Stimulated activated CD8-positive, alpha-beta memory T cell treated with anti-CD3 and anti-CD28 coated beads, Interleukin-4, amount 100 ng/mL, for 24 hours (primary cell): Measurements from ENCODE around the gene IGFLR1.

Experiments used
- DNase-seq: peaks from one replicate; pipeline ENCODE4 v3.0.0-alpha.2; 2020; ENCODE audit warnings: low read depth

Gene IGFLR1

DNA sequence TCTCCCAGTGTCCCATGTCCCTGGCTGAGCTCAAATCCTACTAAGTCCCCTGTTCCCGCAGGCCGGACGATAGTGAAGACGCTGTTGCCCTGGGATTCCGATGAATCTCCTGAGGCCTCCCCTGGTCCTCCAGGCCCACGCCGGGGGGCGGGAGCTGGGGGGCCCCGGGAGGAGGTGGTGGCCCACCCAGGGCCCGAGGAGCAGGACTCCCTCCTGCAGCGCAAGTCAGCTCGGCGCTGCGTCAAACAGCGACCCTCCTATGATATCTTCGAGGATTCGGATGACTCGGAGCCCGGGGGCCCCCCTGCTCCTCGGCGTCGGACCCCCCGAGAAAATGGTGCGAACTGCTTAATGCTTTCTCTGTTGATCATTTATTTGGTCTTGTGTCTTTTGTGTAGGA lies 18.6 kb downstream of the IGFLR1 start:
- DNase-seq = no peak

DNA sequence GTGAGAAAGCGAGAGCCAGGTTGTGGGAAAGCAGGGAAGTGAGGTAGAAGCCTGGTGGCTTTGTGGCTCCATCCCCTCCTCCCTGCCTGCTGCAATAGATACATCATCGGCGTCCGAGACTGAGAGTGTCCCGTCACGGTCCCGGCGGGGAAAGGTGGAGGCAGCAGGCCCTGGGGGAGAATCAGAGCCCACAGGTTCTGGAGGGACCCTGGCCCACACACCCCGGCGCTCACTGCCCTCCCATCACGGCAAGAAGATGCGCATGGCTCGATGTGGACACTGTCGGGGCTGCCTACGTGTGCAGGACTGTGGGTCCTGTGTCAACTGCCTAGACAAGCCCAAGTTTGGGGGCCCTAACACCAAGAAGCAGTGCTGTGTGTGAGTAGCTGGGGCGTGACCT lies 19.4 kb downstream of the IGFLR1 start:
- DNase-seq = no peak

DNA sequence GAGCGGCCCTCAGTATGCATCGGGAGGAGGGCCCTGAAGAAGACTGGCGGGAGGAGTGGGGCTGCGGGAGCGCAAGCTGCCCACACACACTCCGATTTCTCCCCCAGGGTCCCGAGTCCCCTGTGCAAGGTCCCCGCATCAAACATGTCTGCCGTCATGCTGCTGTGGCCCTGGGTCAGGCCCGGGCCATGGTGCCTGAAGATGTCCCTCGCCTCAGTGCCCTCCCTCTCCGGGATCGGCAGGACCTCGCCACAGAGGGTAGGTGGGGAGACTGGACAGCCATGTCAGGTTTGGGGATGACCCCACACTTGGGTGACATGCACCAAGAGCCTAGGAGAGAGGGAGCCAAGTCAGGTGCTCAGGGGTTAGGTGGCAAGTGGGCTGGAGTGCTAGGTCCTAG lies 19.8 kb downstream of the IGFLR1 start:
- no peak for DNase-seq

DNA sequence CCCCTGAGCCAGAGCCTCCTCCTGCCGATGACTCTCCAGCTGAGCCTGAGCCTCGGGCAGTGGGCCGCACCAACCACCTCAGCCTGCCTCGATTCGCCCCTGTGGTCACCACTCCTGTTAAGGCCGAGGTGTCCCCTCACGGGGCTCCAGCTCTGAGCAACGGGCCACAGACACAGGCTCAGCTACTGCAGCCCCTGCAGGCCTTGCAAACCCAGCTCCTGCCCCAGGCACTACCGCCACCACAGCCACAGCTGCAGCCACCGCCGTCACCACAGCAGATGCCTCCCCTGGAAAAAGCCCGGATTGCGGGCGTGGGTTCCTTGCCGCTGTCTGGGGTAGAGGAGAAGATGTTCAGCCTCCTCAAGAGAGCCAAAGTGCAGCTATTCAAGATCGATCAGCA lies 20.9 kb downstream of the IGFLR1 start:
- no peak for DNase-seq

DNA sequence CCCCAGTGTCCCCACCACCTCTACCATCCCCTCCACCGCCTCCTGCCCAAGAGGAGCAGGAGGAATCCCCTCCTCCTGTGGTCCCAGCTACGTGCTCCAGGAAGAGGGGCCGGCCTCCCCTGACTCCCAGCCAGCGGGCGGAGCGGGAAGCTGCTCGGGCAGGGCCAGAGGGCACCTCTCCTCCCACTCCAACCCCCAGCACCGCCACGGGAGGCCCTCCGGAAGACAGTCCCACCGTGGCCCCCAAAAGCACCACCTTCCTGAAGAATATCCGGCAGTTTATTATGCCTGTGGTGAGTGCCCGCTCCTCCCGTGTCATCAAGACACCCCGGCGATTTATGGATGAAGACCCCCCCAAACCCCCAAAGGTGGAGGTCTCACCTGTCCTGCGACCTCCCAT lies 21.6 kb downstream of the IGFLR1 start:
- no peak for DNase-seq

DNA sequence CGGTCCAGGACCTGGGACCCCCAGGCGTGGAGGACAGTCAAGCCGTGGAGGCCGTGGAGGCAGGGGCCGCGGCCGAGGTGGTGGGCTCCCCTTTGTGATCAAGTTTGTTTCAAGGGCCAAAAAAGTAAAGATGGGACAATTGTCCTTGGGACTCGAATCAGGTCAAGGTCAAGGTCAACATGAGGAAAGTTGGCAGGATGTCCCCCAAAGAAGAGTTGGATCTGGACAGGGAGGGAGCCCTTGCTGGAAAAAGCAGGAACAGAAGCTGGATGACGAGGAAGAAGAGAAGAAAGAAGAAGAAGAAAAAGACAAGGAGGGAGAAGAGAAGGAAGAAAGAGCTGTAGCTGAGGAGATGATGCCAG lies 22.1 kb downstream of the IGFLR1 start:
- no peak for DNase-seq

DNA sequence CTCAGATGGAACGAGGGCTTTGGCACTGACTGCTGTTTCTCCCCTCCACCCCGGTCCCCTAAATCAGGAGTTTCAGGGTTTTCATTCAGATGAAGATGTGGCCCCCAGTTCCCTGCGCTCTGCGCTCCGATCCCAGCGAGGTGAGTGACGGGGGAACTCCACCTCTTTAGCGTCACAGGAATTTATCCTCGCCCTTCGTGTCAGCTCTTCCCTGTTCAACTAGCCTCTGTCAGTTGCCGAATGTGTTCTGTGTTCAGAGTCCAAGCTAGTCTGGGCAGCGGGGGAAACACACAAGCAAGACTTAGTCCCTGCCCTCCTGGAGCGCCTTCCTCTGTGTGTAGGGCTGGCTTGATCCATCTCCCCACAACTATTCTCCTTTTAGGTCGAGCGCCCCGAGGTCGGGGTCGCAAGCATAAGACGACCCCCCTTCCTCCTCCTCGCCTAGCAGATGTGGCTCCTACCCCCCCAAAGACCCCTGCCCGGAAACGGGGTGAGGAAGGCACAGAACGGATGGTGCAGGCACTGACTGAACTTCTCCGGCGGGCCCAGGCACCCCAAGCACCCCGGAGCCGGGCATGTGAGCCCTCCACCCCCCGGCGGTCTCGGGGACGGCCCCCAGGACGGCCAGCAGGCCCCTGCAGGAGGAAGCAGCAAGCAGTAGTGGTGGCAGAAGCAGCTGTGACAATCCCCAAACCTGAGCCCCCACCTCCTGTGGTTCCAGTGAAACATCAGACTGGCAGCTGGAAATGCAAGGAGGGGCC lies 22.7 kb downstream of the IGFLR1 start:
- no peak for DNase-seq

DNA sequence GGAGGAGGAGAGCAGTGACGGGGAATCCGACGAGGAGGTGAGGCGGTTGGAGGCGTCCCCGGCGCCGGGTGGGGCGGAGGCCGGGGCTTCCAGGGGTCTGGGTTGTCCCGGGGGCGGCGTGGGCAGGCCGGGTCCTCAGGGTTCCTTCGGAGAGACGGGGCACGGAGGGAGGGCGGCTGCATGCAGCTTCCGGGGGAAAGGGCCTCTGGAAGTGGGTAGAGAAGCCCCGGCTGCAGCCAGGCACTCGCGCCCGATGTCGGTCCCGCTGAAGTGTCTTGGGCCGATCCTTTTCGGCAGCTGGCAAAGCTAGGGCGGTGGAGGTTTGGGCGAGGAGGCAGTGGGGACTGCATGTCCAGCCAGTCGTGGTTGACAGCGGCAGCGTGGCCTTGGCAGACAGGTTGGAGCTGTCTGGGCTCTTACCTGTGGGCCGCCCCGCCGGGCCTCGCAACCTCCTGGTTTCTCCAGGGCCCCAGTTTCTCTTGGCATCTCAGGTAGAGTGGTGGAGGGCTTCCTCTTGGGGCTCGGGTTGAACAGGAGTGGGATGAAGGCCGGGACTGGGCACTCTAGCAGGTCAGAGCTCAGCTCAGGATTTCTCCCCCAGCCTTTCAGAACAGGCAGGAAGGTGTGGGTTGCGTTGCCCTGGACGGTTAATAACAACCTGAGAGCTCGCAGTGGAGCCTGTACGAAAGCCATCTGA lies 23.8 kb downstream of the IGFLR1 start:
- DNase-seq = peak; percentile 53

DNA sequence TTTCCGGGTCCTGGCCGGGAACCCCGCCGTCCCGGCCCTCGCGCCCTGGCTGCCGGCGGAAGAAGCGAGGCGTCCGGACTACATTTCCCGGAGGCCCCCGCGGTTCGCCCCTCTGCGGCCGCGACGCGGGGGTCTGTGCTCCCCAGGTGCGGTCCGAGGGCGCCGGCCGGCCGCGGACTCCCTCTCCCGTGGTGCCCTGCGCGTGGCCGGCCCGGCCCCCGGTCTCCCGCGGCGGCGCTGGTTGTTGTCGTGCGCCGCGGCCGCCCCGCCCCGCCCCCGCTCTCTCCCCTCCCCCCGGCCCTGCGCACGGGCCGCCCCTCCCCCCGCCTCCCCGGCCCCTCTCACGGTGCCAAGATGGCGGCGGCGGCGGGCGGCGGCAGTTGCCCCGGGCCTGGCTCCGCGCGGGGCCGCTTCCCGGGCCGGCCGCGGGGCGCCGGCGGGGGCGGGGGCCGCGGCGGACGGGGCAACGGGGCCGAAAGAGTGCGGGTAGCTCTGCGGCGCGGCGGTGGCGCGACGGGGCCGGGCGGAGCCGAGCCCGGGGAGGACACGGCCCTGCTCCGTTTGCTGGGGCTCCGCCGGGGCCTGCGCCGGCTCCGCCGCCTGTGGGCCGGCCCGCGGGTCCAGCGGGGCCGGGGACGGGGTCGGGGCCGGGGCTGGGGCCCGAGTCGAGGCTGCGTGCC lies 24.4 kb downstream of the IGFLR1 start, which contains the start of gene KMT2B:
Gene KMT2B (plus strand): TSS at position 339 of the 680 bp plus-strand sequence. CDS start 16 bp downstream, at position 355.
- DNase-seq = no peak

DNA sequence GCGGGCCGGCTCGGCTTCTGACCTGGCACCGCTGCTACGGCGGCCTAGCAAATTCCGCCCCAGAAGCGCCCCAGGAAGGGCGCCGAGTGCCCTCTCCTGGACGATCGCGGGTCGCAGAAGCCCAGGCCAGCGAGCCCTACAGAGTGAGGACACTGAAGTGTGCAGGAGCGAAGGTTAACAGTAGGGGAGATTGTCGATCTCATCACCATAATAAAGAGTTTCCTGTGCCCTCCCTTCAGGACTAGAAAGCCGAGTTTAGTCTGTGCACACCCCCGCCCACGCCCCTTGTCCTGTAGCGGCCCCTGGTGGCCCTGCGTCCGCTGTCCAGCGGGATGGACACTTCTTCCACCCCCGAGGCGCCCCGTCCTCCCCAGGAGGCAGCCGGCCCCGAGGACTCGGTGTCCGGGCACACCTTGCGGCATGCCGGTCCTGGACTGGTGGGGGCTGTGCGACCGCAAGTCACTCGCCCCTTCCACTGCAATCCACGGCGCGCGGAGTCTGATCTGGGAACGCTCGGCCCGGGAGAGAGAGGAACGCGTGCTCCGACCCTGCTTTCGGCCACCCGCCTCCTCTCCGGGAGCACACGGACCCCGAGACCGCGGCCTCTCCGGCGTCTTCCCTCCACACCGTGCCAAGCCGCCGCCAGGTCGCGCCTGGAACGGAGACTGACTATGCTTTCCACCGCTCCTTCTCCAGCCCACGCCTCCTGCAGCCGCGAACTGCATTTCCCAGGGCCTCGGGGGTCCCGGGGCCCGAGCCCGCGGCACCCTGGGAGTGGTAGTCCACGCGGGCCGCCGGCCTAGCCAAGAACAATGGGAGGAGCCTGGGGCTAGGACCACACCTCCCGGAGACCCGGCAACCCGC lies 25.2 kb downstream of the IGFLR1 start:
- peak; percentile 96 for DNase-seq

DNA sequence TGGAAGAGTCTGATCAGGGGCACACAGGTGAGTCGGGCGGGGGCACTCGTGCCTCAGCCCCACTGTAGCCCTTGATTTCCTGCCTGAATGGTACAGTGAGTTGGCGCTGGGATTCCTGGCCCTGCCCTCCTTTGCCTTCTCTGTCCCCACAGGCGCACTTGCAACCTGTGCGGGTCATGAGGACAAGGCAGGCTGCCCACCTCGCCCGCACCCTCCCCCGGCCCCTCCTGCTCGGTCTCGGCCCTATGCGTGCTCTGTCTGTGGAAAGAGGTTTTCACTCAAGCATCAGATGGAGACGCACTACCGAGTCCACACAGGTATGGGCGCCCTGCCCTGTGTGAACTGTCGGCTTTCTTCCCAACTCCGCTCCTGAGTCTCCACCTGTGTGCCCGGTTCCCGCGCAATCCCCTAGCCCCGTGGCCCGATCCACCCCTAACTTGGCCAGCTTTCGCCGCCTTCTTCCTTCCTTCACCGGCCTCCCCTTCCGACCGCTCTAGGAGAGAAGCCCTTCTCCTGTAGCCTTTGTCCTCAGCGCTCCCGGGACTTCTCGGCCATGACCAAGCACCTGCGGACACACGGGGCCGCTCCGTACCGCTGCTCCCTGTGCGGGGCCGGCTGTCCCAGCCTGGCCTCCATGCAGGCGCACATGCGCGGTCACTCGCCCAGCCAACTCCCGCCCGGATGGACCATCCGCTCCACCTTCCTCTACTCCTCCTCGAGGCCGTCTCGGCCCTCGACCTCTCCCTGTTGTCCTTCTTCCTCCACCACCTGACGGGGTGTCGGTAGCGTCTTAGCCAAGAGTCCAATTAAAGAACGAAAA lies 26.1 kb downstream of the IGFLR1 start:
- DNase-seq = no peak

DNA sequence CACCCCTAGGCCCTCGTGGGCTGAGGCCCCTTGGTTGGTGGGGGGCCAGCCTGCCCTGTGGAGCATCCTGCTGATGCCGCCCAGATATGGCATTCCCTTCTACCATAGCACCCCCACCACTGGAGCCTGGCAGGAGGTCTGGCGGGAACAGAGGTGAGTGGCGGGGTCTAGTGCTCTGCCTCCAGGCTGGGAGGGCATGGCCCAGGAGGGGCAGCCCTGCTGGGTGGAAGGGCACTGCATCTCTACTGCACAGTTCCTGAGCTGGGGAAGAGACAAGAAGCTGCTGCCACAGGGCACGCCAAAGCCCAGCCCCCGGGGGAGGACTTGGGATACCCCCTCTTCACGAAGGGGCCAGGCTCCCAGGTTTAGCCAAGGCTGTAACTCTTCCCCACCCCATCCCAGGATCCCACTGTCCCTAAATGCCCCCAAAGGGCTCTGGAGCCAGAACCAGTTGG lies 26.9 kb downstream of the IGFLR1 start:
- DNase-seq = no peak

DNA sequence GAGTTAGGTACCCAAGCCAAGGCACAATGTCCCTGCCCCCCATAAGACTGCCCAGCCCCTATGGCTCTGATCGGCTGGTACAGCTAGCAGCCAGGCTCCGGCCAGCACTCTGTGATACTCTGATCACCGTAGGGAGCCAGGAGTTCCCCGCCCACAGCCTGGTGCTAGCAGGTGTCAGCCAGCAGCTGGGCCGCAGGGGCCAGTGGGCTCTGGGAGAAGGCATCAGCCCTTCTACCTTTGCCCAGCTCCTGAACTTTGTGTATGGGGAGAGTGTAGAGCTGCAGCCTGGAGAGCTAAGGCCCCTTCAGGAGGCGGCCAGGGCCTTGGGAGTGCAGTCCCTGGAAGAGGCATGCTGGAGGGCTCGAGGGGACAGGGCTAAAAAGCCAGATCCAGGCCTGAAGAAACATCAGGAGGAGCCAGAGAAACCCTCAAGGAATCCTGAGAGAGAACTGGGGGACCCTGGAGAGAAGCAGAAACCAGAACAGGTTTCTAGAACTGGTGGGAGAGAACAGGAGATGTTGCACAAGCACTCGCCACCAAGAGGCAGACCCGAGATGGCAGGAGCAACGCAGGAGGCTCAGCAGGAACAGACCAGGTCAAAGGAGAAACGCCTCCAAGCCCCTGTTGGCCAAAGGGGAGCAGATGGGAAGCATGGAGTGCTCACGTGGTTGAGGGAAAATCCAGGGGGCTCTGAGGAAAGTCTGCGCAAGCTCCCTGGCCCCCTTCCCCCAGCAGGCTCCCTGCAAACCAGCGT lies 27.5 kb downstream of the IGFLR1 start:
- no peak for DNase-seq

DNA sequence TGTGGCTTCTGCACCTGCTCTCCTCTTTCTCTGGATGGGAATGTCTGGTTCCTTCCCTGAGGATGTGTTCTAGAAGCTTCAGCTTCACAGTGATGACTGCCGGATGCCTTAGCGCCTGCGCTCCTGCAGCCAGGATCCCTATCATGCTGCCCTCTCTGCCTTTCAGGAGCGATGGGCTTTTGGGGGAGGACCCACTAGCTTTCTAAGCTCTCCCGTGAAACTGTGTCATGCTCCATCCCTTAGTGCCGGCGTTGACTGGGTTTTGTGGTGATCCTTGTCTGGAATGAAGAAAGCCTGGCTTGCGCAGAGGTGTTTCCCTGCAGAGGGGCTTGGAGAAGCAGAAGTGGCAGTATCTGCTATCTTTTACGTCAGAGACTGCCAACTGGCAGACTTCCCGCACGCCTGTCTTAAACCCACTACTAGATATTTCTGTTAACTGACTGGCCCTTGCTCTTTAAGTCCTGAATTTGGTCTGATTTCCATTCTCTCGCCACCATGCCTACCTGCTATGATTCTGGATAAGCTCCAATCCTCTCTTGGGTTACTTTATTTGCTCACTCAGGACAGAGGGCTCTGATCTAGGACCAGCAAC lies 28.3 kb downstream of the IGFLR1 start:
- no peak for DNase-seq

DNA sequence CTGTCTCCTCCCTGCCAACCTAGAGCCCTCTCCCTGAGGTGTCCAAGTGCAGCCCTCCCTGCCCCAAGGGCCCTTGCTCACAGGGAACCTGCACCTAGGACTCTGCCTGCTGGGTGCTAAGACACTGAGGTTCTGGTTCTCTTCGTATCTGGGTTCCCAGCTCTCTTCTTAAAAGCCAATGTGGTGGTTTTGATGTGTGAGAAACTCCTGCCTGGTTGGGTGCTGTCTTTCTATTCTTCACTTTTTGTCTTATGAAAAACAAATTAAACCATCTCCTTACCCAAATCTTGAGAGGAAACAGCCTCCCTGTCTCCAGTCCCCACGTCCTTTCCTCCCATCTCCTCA lies 28.8 kb downstream of the IGFLR1 start:
- DNase-seq = no peak

DNA sequence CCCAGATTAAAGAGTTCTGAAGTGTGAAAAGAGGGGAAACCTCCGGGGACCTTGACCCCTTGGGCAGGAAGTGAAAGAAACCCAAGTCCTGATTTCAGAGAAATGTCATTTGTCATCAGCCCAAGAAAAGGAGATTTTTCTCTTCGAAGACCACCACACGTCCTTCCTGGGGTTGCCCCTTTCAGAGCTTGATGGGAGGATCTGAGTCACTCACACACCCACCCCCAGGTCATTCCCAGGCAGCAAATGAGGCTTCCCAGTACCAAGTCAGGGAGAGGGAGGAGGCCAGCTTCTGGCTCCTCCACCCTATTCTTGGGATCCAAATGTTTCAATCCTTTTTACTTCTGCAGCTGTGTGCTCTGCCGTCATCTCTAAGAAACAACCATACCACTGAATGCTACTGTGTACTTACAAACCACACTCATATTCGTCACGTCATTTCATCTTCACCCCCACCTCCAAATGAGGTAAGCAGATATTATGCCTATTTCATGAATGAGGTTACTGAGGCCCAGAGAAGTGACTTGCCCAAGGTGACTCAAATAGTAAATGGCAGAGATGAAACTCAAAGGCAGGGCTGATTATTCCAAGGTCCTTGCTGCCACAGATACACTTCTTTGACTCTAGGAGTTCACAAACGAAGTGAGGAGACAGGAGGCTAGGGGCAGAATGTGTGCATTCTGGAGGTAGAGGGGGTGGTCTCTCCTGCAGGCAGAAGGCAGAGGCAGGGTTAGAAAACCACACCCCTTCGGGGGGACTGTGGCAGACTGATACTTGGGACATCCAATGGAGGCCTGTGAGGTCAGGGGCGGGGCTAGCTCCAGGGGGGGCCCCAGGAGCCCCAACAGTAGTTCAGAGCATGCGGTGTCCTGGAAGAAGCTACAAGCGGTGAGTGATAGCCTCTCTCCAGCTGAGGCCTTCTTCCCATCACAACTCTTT lies 29.4 kb downstream of the IGFLR1 start:
- DNase-seq = peak; percentile 74

DNA sequence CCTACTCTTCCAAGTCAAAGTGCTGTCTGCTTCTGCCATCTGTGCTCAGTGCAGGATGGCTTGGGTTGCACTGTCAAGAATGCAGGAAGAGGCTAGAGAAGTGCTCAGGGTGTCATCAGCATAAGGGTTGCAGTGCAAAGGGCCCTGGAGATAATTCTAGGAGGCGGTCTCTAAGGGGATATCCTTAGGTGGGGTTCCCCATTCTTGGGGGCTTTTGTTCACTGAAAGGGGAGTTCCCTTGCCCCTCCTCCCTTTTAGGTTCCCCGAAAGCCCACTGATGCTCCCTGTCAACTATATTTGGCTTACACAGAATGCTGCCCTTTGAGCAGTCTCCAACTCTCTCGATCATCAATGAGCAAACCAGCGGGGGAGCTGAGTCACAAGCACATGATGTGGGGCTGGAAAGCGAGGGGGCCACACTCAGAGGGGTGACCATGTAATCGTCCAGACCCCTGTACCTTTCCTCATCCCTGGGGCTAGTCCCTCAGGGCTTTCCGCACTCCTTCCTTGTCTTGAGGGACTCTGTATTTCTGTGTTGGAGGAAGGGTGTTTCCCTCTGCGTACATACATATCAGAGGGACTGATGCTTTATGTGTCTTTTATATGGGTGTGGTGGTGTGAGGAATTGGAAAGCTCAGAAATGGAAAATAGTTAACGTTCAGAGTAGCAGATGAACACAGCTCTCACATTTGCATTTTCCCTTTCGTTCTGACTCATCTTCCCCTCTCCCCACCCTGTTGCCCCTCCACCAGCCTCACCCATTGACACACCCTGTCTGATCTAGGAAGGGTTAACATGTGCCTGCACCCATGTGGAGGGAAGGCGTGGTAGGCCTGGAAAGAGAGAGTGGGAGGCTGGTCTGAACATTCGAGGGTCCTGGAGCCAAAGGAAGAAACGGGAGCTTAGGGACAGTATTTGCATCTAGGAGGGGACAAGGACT lies 31.2 kb downstream of the IGFLR1 start:
- peak; percentile 52 for DNase-seq

DNA sequence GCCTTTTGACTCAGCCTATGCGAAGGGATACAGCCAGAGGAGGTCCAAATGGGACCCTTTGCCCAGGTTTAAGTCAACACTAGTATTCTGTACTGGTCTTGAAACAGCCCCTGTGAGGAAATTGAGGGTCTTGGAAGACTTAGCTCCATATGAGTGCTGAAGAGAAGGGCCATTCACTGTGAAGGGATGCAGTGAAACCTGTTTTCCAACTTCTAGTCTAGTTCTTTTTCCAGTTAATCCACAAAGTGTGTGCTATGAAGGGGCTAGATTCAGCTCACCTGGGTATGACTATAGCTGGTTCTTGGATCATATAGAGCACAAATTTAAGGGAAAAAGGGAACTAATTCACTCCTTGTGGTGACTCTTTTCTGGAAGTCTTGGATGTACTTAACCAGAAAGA lies 33.9 kb downstream of the IGFLR1 start:
- DNase-seq = no peak
